Caco-2 (cell line): ENCODE data around the gene TLX3. TPM values are rescaled to one million over a fixed set of nuclear protein-coding genes. Genes with fewer than 3 reads are reported as not detected.

Source experiments
- Bru-seq: library from RNA; stranded (reverse); fragments of 400-500 nt; gene quantifications from one replicate; lab custom pipeline; 2021; lab: Mats Ljungman, UMichigan
- BruChase-seq, 2 experiments: library from RNA; stranded (reverse); fragments of 400-500 nt; gene quantifications; one replicate each; lab custom pipeline; 2021; lab: Mats Ljungman, UMichigan
- BruUV-seq: library from RNA; stranded (reverse); fragments of 400-500 nt; replicated peaks from 2 replicates; lab custom pipeline; 2021; lab: Mats Ljungman, UMichigan
- CTCF ChIA-PET: fragments of 300-600 bp; sonication (Branson Sonifier 250); formaldehyde crosslinking; loops from one replicate; lab custom pipeline; 2022; ENCODE audit warnings: antibody characterized with exemption; lab: Charles Lee
- POLR2A ChIA-PET: fragments of 300-600 bp; sonication (Branson Sonifier 250); formaldehyde crosslinking; loops from one replicate; lab custom pipeline; 2022; ENCODE audit warnings: antibody characterized with exemption; lab: Charles Lee
- DNase-seq, 2 experiments: peaks; one replicate each; pipeline versions ENCODE4 v3.0.0 to v3.0.0-alpha.2; 2020 to 2022
- H3K27me3 ChIP-seq: replicated peaks from 2 replicates; pipeline ENCODE4 v1.6.0; 2011; ENCODE audit warnings: low read length; ENCODE audit not compliant: control insufficient read depth, insufficient read depth
- H3K36me3 ChIP-seq: 2 replicates; pipeline ENCODE4 v1.5.1; 2011; ENCODE audit warnings: low read length; ENCODE audit not compliant: control insufficient read depth, insufficient read depth
- H3K4me1 ChIP-seq: fragments of 250-450 bp; sonication (Bioruptor Pico); 2 replicates; pipeline ENCODE4 v1.5.1; 2020; ENCODE audit warnings: mild to moderate bottlenecking
- H3K4me3 ChIP-seq: 2 replicates; pipeline ENCODE4 v1.5.1; 2011; ENCODE audit warnings: low read depth, mild to moderate bottlenecking, control low read depth, low read length
- H3K9me3 ChIP-seq: fragments of 250-450 bp; sonication (Bioruptor Pico); 2 replicates; pipeline ENCODE4 v1.5.1; 2020; ENCODE audit warnings: mild to moderate bottlenecking, moderate library complexity
- H3K27ac Mint-ChIP-seq: one replicate; pipeline ENCODE4 v1.8.0; 2022; ENCODE audit warnings: mixed read lengths; ENCODE audit not compliant: unreplicated experiment
- H3K27me3 Mint-ChIP-seq: one replicate; pipeline ENCODE4 v1.8.0; 2022; ENCODE audit warnings: mixed read lengths; ENCODE audit not compliant: insufficient read depth, unreplicated experiment
- H3K36me3 Mint-ChIP-seq: one replicate; pipeline ENCODE4 v1.8.0; 2022; ENCODE audit warnings: mild to moderate bottlenecking, mixed read lengths; ENCODE audit not compliant: insufficient read depth, unreplicated experiment
- H3K4me1 Mint-ChIP-seq: one replicate; pipeline ENCODE4 v1.8.0; 2022; ENCODE audit warnings: low read depth, mixed read lengths; ENCODE audit not compliant: unreplicated experiment
- H3K4me3 Mint-ChIP-seq: one replicate; pipeline ENCODE4 v1.8.0; 2022; ENCODE audit warnings: mild to moderate bottlenecking, moderate library complexity, mixed read lengths; ENCODE audit not compliant: unreplicated experiment
- H3K9me3 Mint-ChIP-seq: one replicate; pipeline ENCODE4 v1.8.0; 2022; ENCODE audit warnings: mixed read lengths; ENCODE audit not compliant: unreplicated experiment
- intact Hi-C: fragments of 100-400 bp; cut with micrococcal nuclease; formaldehyde crosslinking; loops from one replicate; pipeline ENCODE4 v1.10.0; 2022; ENCODE audit not compliant: unreplicated experiment
- long read RNA-seq: library from polyadenylated mRNA; stranded (forward); transcript quantifications from one replicate; pipeline ENCODE4 v2.0.0, GENCODE V29; 2022
- total RNA-seq: library from RNA; stranded (reverse); gene quantifications from 2 replicates; pipeline ENCODE4 v1.2.3, GENCODE V29; 2022
- TF ChIP-seq, protein P1 (sequence below), 2 experiments: fragments of 200-600 bp in 1 of 2; IDR thresholded peaks; 1 replicate in 1 of 2; 2 replicates in 1 of 2; pipeline versions ENCODE4 v1.5.1 to v1.8.0; 2011 to 2022; ENCODE audit warnings: antibody characterized with exemption in 1 of 2, control low read depth in 1 of 2, inconsistent platforms in 1 of 2, low read depth in 1 of 2, low read length in 1 of 2, mild to moderate bottlenecking in 1 of 2, moderate library complexity in 1 of 2; ENCODE audit not compliant: insufficient read depth in 1 of 2, severe bottlenecking in 1 of 2, unreplicated experiment in 1 of 2

TLX3 gene
- total RNA-seq (not detected in 2 replicates), Bru-seq, nascent RNA (percentile 10 among the genes with signal in this experiment), BruChase-seq, experiment 1, labeled RNA remaining after a 2-hour chase (percentile 16 among the genes with signal in this experiment), BruChase-seq, experiment 2, labeled RNA remaining after a 6-hour chase (percentile 11 among the genes with signal in this experiment)
- long read RNA-seq, partial matches to known transcripts, result 1 of 1 reads
- long read RNA-seq, other reads (novel, unspliced or antisense), result 0 of 1 reads

DNA sequence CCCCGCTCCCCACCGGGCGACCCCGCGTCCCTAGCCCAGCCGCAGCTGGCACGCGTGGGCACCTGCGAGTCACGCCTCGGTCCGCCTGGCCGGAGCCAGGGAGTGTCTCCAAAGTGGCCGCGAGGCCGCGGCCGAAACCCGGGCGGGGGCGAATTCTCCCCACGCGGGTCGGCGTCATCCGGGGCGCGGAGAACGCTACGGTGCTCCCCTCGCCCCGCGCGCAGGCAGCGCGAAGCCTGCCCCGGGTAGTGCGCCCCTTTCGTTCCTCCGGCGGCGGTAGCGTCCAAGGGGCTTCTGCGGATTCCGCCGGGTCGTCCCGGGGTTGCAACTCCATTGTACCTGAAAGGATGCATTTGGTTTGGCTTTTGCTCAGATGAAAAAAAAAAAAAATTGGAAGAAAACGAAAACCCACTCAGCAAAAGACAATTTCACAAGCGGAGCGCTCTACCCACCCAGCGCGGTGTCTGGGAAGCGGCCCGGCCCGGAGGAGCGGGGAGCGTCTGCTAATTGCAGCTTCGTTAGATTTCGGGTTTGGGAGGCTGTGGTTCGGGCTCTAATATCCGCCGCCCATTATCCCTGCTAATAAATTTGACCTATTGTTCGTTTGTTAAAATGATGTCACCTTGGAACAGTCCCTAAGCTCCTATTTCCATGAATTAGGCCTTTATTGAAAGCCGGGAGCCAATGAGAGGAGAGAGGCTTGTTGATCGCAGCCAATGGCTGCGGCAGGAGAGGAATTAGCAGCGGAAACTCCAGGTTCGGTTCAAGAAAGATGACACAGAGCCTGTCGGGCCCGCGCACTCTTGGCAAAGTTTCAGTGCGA, at the start of gene TLX3:
Gene TLX3 (plus strand): TSS at position 796 of the 823 bp plus-strand sequence. CDS start 118 bp downstream, outside the sequence.
- peaks cover 17% of the 10 kb centered on the region for H3K36me3 Mint-ChIP-seq
- H3K9me3 ChIP-seq, result no peaks in the 10 kb centered on the region
- intact Hi-C loops, result no loop called here
- no peaks in the 10 kb centered on the region for H3K4me1 ChIP-seq
- no peaks in the 10 kb centered on the region for H3K27me3 ChIP-seq
- POLR2A ChIA-PET, result no interaction called here
- H3K36me3 ChIP-seq, result no peaks in the 10 kb centered on the region
- DNase-seq, result no peak
- no TSS peak for BruUV-seq
- no peak within 1 kb of the TSS for H3K4me3 ChIP-seq
- no peak within 1 kb of the TSS for H3K27ac Mint-ChIP-seq
- TF ChIP-seq, protein P1, sequence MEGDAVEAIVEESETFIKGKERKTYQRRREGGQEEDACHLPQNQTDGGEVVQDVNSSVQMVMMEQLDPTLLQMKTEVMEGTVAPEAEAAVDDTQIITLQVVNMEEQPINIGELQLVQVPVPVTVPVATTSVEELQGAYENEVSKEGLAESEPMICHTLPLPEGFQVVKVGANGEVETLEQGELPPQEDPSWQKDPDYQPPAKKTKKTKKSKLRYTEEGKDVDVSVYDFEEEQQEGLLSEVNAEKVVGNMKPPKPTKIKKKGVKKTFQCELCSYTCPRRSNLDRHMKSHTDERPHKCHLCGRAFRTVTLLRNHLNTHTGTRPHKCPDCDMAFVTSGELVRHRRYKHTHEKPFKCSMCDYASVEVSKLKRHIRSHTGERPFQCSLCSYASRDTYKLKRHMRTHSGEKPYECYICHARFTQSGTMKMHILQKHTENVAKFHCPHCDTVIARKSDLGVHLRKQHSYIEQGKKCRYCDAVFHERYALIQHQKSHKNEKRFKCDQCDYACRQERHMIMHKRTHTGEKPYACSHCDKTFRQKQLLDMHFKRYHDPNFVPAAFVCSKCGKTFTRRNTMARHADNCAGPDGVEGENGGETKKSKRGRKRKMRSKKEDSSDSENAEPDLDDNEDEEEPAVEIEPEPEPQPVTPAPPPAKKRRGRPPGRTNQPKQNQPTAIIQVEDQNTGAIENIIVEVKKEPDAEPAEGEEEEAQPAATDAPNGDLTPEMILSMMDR (IDR thresholded peaks at IDR 0.05; ENCODE audit: insufficient read depth in 1 of 2, low read depth in 1 of 2, low read length in 1 of 2, severe bottlenecking in 1 of 2, unreplicated experiment in 1 of 2), result no peak
- peaks cover 10% of the 10 kb centered on the region for H3K4me1 Mint-ChIP-seq
- H3K4me3 Mint-ChIP-seq, result no peak within 1 kb of the TSS
- no peaks in the 10 kb centered on the region for H3K9me3 Mint-ChIP-seq
- peaks cover 2% of the 10 kb centered on the region for H3K27me3 Mint-ChIP-seq
- CTCF ChIA-PET, result no interaction called here

DNA sequence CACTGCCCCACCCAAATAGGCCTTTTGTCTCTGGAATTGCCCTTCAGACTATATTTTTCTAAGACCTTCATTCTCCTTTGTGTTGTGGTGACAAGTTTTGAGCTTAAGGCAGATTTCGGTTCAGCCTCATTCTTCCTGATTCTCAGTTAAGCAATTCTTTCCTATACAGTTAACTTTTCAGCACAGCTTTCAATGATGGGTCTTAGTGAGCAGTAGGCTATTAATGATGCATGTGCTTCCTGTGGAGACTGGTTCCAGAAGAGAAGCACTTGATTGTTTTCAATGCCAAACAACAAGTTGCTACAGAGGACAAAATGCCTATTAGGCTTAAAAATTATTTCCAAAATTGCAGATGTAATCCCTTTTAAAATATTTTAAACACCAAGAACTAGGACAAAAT, 47.7 kb upstream of the TLX3 start:
- no peak overlapping the region for H3K4me3 Mint-ChIP-seq
- H3K27ac Mint-ChIP-seq, result no peak overlapping the region
- no peaks in the 10 kb centered on the region for H3K36me3 Mint-ChIP-seq
- POLR2A ChIA-PET, result no interaction called here
- DNase-seq, result no peak
- BruUV-seq, result no TSS peak
- intact Hi-C loops, result no loop called here
- no peaks in the 10 kb centered on the region for H3K9me3 Mint-ChIP-seq
- Histone ChIP-seq H3K27me3 (no peaks in the 10 kb centered on the region), H3K4me1 (no peaks in the 10 kb centered on the region), H3K9me3 (no peaks in the 10 kb centered on the region), H3K4me3 (no peak overlapping the region), H3K36me3 (no peaks in the 10 kb centered on the region)
- no peaks in the 10 kb centered on the region for H3K27me3 Mint-ChIP-seq
- TF ChIP-seq, protein P1 (IDR thresholded peaks at IDR 0.05; ENCODE audit: insufficient read depth in 1 of 2, low read depth in 1 of 2, low read length in 1 of 2, severe bottlenecking in 1 of 2, unreplicated experiment in 1 of 2), result no peak
- H3K4me1 Mint-ChIP-seq, result no peaks in the 10 kb centered on the region
- CTCF ChIA-PET, result interaction anchor here (0.9 kb wide), 1 partner anchor 54 kb away, joined by 3 read pairs; no protein-coding TSS in a partner anchor

DNA sequence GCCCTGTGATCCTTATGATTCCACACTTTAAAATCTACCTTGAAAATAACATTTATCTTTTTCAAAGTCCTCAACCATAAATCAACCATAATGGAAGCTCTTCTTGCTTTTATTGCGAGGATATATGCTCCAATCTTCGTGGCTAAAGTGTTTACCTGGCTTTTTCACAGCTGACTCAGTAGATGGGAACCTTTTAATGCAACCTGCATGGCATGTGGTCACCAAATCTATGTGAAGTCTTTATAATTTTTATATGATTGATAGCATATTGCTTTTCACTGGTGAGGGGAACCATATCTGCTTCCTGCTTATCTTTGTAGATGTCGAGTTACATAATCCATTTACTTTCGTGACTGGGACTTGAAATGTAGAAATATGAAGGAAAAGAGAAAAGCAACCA, 47.1 kb upstream of the TLX3 start:
- Mint-ChIP-seq H3K27me3 (no peaks in the 10 kb centered on the region), H3K36me3 (no peaks in the 10 kb centered on the region), H3K27ac (no peak overlapping the region), H3K4me1 (no peaks in the 10 kb centered on the region), H3K4me3 (no peak overlapping the region), H3K9me3 (no peaks in the 10 kb centered on the region)
- ChIA-PET CTCF (interaction anchor here (0.9 kb wide), 1 partner anchor 55 kb away, joined by 3 read pairs; no protein-coding TSS in a partner anchor), POLR2A (no interaction called here)
- DNase-seq, result no peak
- no peaks in the 10 kb centered on the region for H3K36me3 ChIP-seq
- TF ChIP-seq, protein P1 (IDR thresholded peaks at IDR 0.05; ENCODE audit: insufficient read depth in 1 of 2, low read depth in 1 of 2, low read length in 1 of 2, severe bottlenecking in 1 of 2, unreplicated experiment in 1 of 2), result no peak
- H3K4me3 ChIP-seq, result no peak overlapping the region
- no peaks in the 10 kb centered on the region for H3K9me3 ChIP-seq
- no peaks in the 10 kb centered on the region for H3K4me1 ChIP-seq
- no TSS peak for BruUV-seq
- intact Hi-C loops, result no loop called here
- H3K27me3 ChIP-seq, result no peaks in the 10 kb centered on the region
